ENCODE results near the gene MEI4.
"Not testable (repeated sequence)": the region's sequence is repeated elsewhere in the genome, so short reads cannot be mapped to it uniquely, and the experiment has no call there.

MEI4 gene

DNA sequence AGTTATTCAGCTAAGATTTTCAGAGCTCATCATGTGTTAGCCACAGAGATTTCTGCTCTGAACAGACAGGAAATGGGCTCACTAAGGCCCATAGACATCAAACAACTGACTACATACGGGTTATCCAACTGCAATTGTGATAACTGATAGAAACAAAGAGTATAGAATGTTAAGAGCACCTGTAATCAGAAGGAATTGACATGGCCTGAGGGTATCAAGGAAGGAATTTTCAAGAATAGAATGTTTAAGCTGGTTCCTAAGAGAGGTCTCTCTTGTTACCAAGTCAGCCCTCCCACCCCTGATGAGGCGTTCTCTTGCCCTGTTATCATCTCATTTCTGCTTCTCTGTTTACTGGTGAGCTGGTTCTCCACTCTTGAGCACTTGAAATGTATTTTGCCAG, at the start of gene MEI4:
MEI4 (plus strand) TSS at position 301 of the 400 bp plus-strand sequence. CDS start 37,633 bp downstream, outside the sequence.
- FAIRE-seq = no peak

DNA sequence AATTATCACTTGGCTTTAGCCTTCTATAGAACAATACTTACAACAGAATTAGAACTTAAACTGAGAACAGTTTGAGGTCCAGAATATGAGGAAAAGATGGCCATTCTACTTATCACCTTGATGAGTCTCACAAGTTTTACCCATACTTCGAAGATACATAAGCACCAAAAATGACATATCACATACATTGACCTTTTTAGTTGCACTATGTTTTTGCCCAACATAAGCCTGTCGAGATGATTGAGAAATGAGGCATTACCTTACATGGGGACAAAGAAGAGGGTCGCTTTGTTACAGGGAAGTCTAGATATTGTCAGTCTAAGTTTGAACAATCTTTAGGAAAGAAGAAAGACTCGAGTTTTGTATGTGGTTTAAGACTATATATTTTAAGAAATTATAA, 48.4 kb upstream of the MEI4 start:
- FAIRE-seq = no peak

GRCh38 chr6:77607004-77607403, 45.8 kb upstream of the MEI4 start:
- FAIRE-seq = no peak

DNA sequence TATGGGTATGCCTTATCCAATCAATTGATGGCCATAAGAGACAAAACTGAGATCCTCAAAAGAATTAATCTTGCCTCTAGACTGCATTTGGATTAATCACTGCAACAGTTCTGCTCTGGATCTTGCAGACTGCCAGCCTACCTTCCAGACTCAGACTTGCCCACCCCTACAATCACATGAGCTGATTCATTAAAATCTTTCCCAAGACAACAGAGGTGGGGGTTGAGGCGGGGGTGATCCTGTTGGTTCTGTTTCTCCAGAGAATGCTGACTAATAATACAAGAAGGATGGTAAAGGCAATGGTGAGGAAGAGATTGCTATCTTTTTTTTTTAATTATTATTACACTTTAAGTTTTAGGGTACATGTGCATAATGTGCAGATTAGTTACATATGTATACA, 43.7 kb upstream of the MEI4 start:
- FAIRE-seq = no peak

DNA sequence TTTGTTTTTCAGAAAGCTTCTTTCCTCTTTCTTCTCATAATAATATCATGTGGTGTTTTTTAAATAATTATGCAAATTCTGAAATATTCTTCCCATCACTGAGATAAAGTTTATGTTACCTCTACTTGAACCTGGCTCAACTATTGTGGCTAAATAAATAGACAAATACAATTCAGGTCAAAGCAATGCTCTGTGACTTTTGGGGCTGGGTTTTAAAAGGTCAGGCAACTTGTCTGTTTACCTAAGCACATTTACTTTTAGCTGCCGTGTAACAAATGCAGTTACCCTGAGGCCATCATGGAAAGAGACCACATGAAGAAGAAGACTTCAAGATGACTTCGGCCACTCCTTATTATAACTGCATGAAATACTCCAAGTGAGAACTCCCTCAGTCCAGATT, 33.7 kb upstream of the MEI4 start:
- FAIRE-seq = no peak

DNA sequence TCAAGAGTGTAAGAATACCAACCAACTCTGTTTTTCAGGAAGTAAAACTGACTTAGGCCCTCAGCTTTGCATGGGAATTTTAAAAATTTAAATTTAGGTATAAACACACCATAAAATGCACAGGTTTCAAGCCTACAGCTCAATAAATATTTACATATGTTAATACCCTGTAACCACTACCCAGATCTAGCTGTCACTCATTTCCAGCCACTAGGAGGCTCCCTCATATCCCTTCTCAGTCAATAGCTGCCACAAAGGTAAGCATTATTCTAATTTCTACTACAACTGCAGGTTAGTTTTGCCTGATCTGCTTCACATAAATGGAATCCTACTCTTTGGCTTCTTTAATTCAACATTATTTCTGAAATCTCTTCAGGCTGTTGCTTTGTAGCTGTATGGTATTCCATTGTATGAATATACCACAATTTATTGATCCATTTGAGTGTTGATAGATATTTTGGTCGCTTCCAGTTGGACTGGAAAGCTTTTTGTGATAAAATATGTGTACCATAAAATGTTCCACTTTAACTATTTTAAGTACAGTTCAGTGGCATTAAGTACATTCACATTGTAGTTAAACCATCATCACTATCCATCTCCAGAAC, 32.5 kb upstream of the MEI4 start:
- FAIRE-seq = no peak

DNA sequence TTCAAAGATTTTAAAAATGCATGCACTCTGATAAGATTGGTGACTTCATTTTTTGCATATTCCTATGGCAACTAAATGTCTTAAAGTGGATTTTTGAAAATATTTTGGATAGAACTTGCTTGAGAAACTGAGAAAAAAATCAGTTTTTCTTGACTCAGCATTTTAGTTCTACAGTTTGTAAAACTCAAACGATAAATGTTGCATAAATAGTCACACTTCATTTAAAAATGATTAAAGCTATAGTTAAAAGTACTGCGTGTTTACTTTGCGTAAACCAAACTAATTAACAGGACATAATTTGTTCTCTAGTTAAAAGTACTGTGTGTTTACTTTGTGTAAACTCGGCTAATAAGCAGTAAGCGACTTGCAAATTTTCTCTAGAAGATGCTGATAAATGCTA, 28.3 kb upstream of the MEI4 start:
- no peak for FAIRE-seq

- FAIRE-seq = no peak
These were observed 26.4 kb upstream of the MEI4 start for GRCh38 chr6:77626426-77626825.

- no peak for FAIRE-seq
These were observed 22.8 kb upstream of the MEI4 start for GRCh38 chr6:77630014-77630413.

DNA sequence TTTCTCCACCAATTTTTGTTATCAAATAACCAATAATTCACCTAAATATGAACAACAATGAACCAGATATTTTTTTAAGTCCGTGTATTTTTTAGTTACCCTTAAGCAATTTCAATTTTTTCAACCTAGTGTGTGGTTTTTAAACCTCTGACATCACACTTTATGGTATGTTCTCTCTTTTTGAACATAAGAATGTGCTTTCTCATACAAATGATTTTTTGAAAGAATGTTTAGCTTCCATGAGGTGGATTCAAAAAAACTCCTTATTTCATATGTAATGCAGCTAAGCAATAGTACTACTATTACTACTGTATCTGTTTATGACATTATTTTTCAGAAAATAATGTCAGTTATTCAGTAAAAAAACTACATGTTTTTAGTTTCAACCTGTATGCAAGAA, 19.4 kb upstream of the MEI4 start:
- FAIRE-seq = no peak

GRCh38 chr6:77633993-77634715, 18.7 kb upstream of the MEI4 start:
- FAIRE-seq = no peak

DNA sequence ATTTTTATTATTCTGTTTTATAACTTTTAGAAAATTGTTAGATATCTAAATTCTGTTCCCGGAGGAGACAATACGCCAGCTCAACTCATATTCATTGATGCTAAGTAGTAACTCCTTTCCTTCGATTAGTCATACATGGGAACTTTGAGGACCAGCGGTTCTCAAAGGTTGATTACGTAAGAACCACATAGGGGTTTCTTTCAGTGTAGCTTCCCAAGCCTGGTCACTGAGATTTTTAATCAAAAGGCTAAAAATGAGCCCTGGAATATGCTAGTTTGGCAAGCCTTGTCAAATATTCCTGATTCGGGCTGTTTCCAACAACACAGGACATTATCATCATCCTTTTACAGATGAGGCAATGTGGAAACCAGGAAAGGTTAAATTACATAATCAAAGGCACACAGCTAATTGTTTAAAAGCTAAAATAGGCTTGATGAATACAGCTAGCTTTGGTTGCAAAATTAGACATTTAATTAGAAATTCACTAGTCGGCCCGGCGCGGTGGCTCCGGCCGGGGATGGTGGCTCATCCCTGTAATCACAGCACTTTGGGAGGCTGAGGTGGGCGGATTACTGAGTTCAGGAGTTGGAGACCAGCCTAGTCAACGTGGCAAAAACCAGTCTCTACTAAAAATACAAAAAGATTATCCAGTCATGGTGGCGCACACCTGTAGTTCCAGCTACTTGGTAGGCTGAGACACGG, 14.6 kb upstream of the MEI4 start:
- FAIRE-seq = no peak

DNA sequence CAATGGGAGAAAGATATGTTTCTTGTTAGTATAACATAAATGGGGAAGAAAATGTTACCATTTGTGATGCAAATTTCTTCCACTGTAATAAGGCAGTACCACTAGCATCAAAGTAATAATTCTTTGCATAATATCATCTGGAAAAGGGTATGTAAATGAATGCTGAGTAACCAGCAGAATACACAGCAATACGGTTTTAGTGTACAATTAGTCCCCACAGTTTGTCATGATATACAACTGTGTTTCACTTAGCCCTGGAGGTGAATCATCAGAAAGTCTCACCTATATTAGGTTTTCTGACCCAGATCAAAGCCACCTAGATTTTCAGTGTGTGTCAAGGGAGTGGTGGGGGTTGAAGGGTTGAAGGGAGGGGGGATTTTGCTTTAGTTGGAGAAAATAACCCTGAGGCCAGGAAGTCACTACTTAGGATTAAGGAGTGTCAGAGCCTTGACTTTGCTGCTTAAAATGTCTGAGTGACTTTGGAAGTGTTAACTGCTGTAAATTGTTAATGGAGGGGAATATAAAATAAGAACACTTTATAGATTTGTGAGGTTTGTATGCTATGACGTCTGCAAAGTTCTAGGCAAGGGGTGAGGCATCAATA, 8.6 kb upstream of the MEI4 start:
- FAIRE-seq = no peak

DNA sequence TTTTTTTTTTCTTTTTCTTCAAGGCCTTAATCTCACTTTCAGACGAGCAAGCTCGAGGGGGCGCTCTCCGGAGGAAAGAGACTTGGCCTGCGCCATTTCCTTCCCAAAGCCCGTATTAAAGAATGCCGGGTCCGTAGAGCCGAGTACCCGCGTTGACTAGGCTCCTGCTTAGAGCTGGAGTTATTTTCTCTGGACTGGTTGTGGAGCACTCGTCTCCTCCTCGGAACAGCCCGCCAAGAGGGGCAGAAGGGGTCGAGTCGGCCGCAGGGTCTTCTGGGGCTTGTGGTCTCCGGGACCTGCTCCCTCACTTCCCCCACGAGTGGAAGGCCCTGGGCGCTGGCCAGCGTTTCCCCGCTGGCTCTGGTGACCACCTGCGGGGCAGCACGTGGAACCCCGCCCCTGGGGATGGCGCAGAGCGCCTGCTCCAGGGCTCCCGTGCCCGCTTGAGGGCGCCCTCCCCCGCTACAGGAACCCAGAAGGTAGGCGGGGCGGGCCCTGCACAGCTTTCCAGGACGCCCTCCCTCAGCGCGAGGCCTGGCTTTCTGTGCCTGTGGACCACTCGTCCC, 2.7 kb upstream of the MEI4 start:
- FAIRE-seq = no peak

- FAIRE-seq = no peak
These were observed 977 bp downstream of the MEI4 start for GRCh38 chr6:77653816-77654215.

- not testable (repeated sequence) for FAIRE-seq
These were observed 2.2 kb downstream of the MEI4 start for GRCh38 chr6:77655035-77655434.

- no peak for FAIRE-seq
These were observed 4.3 kb downstream of the MEI4 start for GRCh38 chr6:77656999-77657764.

DNA sequence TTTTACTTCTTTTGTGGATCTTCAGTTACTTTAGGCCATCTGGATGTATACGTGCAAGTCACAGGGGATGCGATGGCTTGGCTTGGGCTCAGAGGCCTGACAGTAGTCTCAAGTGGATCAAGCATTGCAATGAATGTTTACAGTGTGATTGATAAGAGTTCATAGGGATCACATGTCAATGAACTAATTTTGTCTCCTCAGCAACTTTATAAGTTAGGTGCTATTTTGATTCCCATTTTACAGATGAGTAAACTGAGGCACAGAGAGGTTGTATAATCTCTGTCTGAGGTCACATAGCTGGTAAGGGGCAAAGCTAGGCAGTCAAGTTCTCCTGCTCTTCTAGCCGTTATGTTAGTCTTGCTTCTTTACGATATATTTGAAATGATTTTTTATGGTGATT, 13.5 kb downstream of the MEI4 start:
- no peak for FAIRE-seq

DNA sequence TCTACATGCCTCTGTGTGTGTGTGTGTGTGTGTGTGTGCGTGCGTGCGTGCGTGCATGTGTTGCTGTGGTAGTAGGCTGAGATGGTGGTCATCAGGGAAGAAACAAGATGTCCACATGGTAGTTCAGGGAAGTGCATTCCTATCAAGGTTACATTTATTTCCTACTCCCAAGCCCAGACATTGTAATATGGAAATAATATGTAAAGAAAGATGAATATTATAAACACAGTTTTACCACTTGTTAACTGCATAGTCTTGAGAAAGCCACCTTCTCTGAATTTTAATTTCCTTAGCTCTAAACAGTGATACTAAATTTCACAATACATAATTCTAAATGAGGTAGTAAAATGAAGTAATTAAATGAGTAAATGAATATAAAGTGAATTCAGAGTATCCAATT, 14.0 kb downstream of the MEI4 start:
- FAIRE-seq = no peak

DNA sequence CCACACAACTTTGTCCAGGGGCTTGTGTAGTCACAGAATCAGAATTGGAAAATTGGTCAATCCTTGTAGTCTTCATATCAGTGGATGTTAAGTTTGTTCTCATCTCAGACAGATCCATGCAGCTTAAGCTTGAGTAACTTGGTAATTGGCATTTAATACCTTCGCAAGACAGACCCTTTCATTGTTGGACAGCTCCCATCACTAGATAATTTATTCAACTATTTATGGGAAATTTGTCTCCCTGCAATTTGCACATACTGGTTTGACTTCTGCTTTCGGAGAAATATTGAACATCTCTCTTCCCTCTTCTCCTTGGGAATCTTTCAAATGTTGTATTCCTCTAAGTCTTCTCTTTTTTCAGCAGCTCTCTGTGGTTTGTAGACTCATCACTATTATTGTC, 17.1 kb downstream of the MEI4 start:
- no peak for FAIRE-seq

DNA sequence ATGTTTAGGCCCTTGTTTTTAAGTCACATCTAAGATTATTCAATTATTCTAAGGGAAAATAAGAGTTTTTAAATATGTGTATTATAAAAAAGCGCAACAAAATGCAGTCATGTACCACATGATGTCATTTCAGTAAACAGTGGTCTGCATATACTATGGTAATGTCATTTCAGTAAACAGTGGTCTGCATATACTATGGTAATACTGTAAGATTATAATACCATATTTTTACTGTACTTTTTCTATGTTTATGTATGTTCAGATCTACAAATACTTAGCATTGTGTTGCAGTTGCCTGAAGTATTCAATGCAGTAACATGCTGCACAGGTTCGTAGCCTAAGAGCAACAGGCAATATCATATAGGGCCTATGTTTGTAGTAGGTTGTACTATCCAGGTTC, 21.4 kb downstream of the MEI4 start:
- no peak for FAIRE-seq

- FAIRE-seq = no peak
These were observed 25.2 kb downstream of the MEI4 start for GRCh38 chr6:77678048-77678447.

GRCh38 chr6:77683515-77683914, 30.7 kb downstream of the MEI4 start:
- FAIRE-seq = no peak

Data from G401.6 (cell line).